ENCODE results near the gene ANXA3.
A peak's percentile ranks its signal among the peaks of the same experiment; 100 is the strongest.

GRCh38 chr4:78520808-78521226 is 30.8 kb upstream of the ANXA3 start:
- peak in 1 of 5 experiments; percentile 9 for TF ChIP-seq CTCF (IDR thresholded peaks at IDR 0.05)
- TF ChIP-seq POLR2A (IDR thresholded peaks at IDR 0.05): no peak
- no peak for TF ChIP-seq EP300 (IDR thresholded peaks at IDR 0.05)

Data from tibial nerve (tissue), 4 donors.